ENCODE data around the gene DUSP6. TPM values are rescaled to one million over a fixed set of nuclear protein-coding genes. Genes with fewer than 3 reads are reported as not detected.

The DUSP6 gene
- total and polyA plus RNA-seq, 8 donors = 5.3 to 26.1 (median 12.8) TPM

DNA sequence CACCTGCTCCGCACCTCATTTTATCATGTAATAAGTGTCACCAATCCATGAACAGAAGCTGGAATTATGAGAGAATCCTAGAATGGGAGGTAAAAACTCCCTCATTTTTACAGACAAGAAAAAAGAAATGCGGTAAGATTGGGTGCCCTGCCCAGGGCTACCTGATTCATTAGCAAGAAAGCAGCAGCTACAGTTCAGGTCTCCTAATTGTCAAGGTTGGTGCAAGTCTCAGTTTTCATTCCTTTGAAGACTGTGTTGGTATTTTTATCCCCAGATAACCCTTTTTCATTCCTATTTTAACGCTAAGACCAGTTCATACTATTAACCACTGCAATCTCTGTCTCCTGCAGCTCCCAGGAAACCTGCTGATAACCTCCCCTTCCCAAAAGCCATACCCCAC lies 6.9 kb downstream of the DUSP6 start:
- 48 to 61% methylated on average over 3 of the region's 3 CpGs for WGBS, 2 donors
- FAIRE-seq (no peak), ATAC-seq (no peak), DNase-seq (no peak)
- Histone ChIP-seq H3K4me1 (peaks cover 21 to 52% (median 49%) of the 10 kb centered on the region in 3 donors), H3K9me3 (no peaks in the 10 kb centered on the region), H3K4me3 (no peak overlapping the region), H3K27me3 (no peaks in the 10 kb centered on the region), H3K36me3 (no peaks in the 10 kb centered on the region), H3K27ac (peak overlapping the region in 2 of 4 donors; percentile 3 to 9)
- intact Hi-C loops (cut with DNase I) = no loop called here
- no peak for TF ChIP-seq CTCF (IDR thresholded peaks at IDR 0.05)

- H3K9me3 ChIP-seq = no peaks in the 10 kb centered on the region
- ATAC-seq (peak; percentile 5 to 23 (median 16)), FAIRE-seq (no peak), DNase-seq (no peak)
- peak overlapping the region in 3 of 4 donors; percentile 3 to 53 (median 4) for H3K27ac ChIP-seq
- H3K4me1 ChIP-seq = peaks cover 21 to 52% (median 49%) of the 10 kb centered on the region in 3 donors
- H3K36me3 ChIP-seq = no peaks in the 10 kb centered on the region
- no peak overlapping the region for H3K4me3 ChIP-seq
- TF ChIP-seq CTCF (IDR thresholded peaks at IDR 0.05) = no peak
- intact Hi-C loops (cut with DNase I) = no loop called here
- WGBS, 2 donors = 60% methylated on average over 3 of the region's 3 CpGs
- H3K27me3 ChIP-seq = no peaks in the 10 kb centered on the region
Observed at GRCh38 chr12:89344862-89345202, 7.5 kb downstream of the DUSP6 start.

DNA sequence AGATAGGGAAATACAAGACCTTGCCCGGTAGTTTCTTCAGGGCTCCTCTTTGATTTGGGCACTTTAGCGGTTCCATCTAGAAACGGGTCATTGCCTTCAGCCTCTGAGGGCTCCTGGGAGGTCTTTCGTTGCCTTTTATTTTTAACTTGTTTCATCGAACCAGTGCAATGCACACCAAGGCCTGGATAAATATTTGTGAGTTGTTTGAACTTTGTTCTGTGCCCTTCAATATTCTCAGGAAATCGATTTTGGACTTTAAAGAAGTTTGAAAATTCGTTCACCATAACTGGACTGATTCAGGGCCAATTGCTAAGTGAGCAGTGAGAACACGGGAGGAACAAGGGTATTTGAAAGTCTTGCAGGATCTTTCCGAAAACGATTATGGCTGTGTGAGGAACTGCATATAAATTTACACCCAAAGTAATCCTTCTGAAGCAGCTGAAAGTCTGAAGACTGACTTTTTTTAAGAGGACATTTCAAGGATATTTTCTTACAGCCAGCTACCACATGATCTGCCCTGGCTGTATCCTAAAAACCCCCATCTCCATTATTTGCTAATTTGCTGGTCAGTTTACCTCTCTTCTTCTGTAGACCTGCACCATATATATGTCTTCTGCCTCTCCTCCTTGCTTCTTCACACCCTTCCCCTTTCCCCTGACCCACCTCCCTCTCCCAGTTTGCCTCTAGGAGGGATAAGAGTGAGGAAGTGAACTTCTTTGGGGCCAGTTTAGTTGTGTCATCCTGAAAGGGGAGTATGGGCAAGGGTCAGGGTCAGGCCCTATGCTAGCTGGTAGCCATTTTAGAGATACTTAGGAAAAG lies 8.0 kb downstream of the DUSP6 start:
- no peak for TF ChIP-seq CTCF (IDR thresholded peaks at IDR 0.05)
- Histone ChIP-seq H3K27ac (peak overlapping the region; percentile 4 to 53 (median 30)), H3K36me3 (no peaks in the 10 kb centered on the region), H3K4me1 (peaks cover 21 to 51% (median 49%) of the 10 kb centered on the region in 3 donors), H3K9me3 (no peaks in the 10 kb centered on the region), H3K4me3 (no peak overlapping the region), H3K27me3 (no peaks in the 10 kb centered on the region)
- intact Hi-C loops (cut with DNase I) = no loop called here
- ATAC-seq = peak in 3 of 4 donors; percentile 32 to 54 (median 39)
- DNase-seq = no peak
- WGBS, 2 donors = 26 to 28% methylated on average over 10 of the region's 10 CpGs
- FAIRE-seq = no peak

DNA sequence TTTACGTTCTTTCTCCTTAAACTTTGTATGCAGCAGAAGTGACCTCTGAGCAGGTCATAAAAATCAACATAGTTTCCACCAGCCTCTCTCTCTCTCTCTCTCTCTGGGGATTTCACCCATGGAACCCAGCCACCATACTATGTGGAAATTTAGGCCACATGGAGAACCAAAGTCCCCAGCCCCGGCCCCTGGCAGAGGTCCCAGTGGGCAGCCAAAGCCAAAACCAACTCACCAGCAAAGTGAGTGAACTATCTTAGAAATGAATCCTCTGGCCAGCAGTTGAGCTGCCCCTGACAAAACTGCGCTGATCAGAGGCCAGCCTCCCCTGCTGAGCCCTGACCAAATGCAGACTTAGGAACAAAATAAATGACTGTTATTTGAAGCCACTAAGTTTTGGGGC lies 9.2 kb downstream of the DUSP6 start:
- intact Hi-C loops (cut with DNase I) = no loop called here
- ATAC-seq (peak; percentile 4 to 35 (median 13)), DNase-seq (peak in 5 of 6 donors; percentile 50 to 63 (median 56)), FAIRE-seq (no peak)
- TF ChIP-seq CTCF (IDR thresholded peaks at IDR 0.05) = no peak
- H3K4me3 ChIP-seq = no peak overlapping the region
- H3K27me3 ChIP-seq = no peaks in the 10 kb centered on the region
- peaks cover 17 to 42% (median 40%) of the 10 kb centered on the region in 3 donors for H3K4me1 ChIP-seq
- H3K9me3 ChIP-seq = no peaks in the 10 kb centered on the region
- no peak overlapping the region for H3K27ac ChIP-seq
- H3K36me3 ChIP-seq = no peaks in the 10 kb centered on the region
- WGBS, 2 donors = 45% methylated on average over 3 of the region's 3 CpGs

- no peaks in the 10 kb centered on the region for H3K9me3 ChIP-seq
- no peaks in the 10 kb centered on the region for H3K36me3 ChIP-seq
- no peak for TF ChIP-seq CTCF (IDR thresholded peaks at IDR 0.05)
- intact Hi-C loops (cut with DNase I) = no loop called here
- H3K4me3 ChIP-seq = no peak overlapping the region
- FAIRE-seq = no peak
- no peaks in the 10 kb centered on the region for H3K27me3 ChIP-seq
- no peak overlapping the region for H3K27ac ChIP-seq
- no peak for ATAC-seq
- peaks cover 13 to 29% (median 26%) of the 10 kb centered on the region in 3 donors for H3K4me1 ChIP-seq
- DNase-seq = no peak
- 90 to 100% methylated on average over 1 of the region's 1 CpG for WGBS, 2 donors
Observed at GRCh38 chr12:89340861-89341260, 11.4 kb downstream of the DUSP6 start.
